Glutamatergic neuron (in vitro differentiated cells): ENCODE measurements around the gene COX19. TPM values are rescaled to one million over a fixed set of nuclear protein-coding genes. Genes with fewer than 3 reads are reported as not detected.
"Not testable (repeated sequence)": the region's sequence is repeated elsewhere in the genome, so short reads cannot be mapped to it uniquely, and the experiment has no call there.

Source experiments
- DNase-seq: peaks from one replicate; pipeline ENCODE4 v3.0.0; 2022
- H3K27ac Mint-ChIP-seq: one replicate; pipeline ENCODE4 v1.8.0; 2020; ENCODE audit warnings: mild to moderate bottlenecking, mixed read lengths, inconsistent platforms; ENCODE audit not compliant: unreplicated experiment
- H3K27me3 Mint-ChIP-seq: one replicate; pipeline ENCODE4 v1.8.0; 2020; ENCODE audit warnings: mild to moderate bottlenecking, moderate library complexity, mixed read lengths, inconsistent platforms; ENCODE audit not compliant: unreplicated experiment
- H3K36me3 Mint-ChIP-seq: one replicate; pipeline ENCODE4 v1.8.0; 2020; ENCODE audit warnings: mild to moderate bottlenecking, mixed read lengths, inconsistent platforms; ENCODE audit not compliant: unreplicated experiment
- H3K4me1 Mint-ChIP-seq: one replicate; pipeline ENCODE4 v1.8.0; 2020; ENCODE audit warnings: mild to moderate bottlenecking, low read depth, mixed read lengths, inconsistent platforms; ENCODE audit not compliant: unreplicated experiment
- H3K4me3 Mint-ChIP-seq: one replicate; pipeline ENCODE4 v1.8.0; 2020; ENCODE audit warnings: mild to moderate bottlenecking, mixed read lengths, inconsistent platforms; ENCODE audit not compliant: unreplicated experiment
- H3K9me3 Mint-ChIP-seq: one replicate; pipeline ENCODE4 v1.8.0; 2020; ENCODE audit warnings: mild to moderate bottlenecking, moderate library complexity, mixed read lengths, inconsistent platforms; ENCODE audit not compliant: unreplicated experiment
- total RNA-seq: library from RNA; stranded (reverse); fragmentation: NEBNext Ultra II Directional; extraction: Animal tissue kit (Norgen Biotek cat#: 25700); gene quantifications from one replicate; pipeline ENCODE4 v1.2.1, GENCODE V29; 2021; ENCODE audit not compliant: unreplicated experiment
- TF ChIP-seq, protein P1 (sequence below): fragments of 200-600 bp; sonication (generic); IDR thresholded peaks from one replicate; pipeline ENCODE4 v1.5.0; 2021; ENCODE audit not compliant: partially characterized antibody, unreplicated experiment

COX19 gene
- total RNA-seq, 1 donor from 2014 or later: 18.4 TPM

DNA sequence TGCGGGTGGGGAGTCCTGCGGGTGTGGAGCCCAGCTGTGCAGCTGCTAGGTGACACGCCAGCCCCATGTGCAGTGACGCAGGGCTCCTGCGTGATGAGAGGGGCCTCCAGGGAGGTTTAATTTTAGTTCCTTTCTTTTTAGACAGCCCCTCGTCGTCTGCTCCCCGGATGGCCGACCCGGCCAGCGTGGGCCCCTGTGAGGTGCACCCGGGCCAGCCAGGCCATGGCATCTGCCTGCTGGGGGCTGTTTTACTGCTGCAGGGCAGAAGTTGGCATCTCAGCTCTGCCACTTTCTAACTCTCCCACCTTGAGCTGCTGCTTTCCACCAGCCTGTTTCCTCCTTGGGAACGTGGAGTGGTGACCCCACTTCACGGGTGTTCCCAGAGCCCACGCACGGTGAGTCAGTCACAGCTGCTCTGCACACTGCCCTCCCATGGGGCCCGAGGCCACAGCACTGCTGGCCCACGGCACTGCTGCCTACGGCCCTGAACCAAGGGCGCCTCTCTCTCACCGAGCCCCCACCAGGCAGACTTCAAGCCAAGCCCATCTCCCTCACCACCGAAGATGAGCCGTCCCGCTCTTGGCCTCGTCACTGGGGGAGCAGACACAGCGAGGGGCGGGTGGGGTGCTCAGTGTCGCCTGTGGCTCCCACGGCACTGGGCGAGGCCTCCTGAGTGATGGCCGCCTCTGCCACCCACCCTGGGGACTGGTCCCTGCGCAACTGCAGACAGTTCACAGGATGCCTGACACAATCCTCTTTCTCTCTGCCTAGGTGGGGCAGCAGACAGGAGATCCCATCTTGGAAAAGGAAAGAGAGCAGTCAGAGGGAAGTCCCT lies 28.9 kb upstream of the COX19 start:
- peak; percentile 35 for DNase-seq
- Mint-ChIP-seq H3K27me3 (peaks cover 13% of the 10 kb centered on the region), H3K4me3 (no peak overlapping the region), H3K4me1 (peaks cover 11% of the 10 kb centered on the region), H3K9me3 (peaks cover 2% of the 10 kb centered on the region), H3K36me3 (peaks cover 4% of the 10 kb centered on the region), H3K27ac (peak overlapping the region; percentile 87)
- TF ChIP-seq, protein P1, sequence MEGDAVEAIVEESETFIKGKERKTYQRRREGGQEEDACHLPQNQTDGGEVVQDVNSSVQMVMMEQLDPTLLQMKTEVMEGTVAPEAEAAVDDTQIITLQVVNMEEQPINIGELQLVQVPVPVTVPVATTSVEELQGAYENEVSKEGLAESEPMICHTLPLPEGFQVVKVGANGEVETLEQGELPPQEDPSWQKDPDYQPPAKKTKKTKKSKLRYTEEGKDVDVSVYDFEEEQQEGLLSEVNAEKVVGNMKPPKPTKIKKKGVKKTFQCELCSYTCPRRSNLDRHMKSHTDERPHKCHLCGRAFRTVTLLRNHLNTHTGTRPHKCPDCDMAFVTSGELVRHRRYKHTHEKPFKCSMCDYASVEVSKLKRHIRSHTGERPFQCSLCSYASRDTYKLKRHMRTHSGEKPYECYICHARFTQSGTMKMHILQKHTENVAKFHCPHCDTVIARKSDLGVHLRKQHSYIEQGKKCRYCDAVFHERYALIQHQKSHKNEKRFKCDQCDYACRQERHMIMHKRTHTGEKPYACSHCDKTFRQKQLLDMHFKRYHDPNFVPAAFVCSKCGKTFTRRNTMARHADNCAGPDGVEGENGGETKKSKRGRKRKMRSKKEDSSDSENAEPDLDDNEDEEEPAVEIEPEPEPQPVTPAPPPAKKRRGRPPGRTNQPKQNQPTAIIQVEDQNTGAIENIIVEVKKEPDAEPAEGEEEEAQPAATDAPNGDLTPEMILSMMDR: no peak

DNA sequence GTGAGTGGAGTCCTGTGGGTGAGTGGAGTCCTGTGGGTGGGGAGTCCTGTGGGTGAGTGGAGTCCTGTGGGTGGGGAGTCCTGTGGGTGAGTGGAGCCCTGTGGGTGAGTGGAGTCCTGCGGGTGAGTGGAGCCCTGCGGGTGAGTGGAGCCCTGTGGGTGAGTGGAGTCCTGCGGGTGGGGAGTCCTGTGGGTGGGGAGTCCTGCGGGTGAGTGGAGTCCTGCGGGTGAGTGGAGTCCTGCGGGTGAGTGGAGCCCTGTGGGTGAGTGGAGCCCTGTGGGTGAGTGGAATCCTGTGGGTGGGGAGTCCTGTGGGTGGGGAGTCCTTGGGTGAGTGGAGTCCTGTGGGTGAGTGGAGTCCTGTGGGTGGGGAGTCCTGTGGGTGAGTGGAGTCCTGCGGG lies 27.1 kb upstream of the COX19 start:
- not testable (repeated sequence) for H3K27ac Mint-ChIP-seq, H3K9me3 Mint-ChIP-seq
- H3K27me3 Mint-ChIP-seq: peaks cover 11% of the 10 kb centered on the region

GRCh38 chr7:1002026-1002425 lies 26.7 kb upstream of the COX19 start:
- DNase-seq, H3K9me3 Mint-ChIP-seq, H3K4me3 Mint-ChIP-seq, H3K36me3 Mint-ChIP-seq, H3K27ac Mint-ChIP-seq: not testable (repeated sequence)
- Mint-ChIP-seq H3K4me1 (peaks cover 16% of the 10 kb centered on the region), H3K27me3 (peaks cover 11% of the 10 kb centered on the region)

More for the DNA sequence above, 27.1 kb upstream of the COX19 start:
- peaks cover 16% of the 10 kb centered on the region for H3K4me1 Mint-ChIP-seq
- H3K36me3 Mint-ChIP-seq, H3K4me3 Mint-ChIP-seq, DNase-seq: not testable (repeated sequence)

DNA sequence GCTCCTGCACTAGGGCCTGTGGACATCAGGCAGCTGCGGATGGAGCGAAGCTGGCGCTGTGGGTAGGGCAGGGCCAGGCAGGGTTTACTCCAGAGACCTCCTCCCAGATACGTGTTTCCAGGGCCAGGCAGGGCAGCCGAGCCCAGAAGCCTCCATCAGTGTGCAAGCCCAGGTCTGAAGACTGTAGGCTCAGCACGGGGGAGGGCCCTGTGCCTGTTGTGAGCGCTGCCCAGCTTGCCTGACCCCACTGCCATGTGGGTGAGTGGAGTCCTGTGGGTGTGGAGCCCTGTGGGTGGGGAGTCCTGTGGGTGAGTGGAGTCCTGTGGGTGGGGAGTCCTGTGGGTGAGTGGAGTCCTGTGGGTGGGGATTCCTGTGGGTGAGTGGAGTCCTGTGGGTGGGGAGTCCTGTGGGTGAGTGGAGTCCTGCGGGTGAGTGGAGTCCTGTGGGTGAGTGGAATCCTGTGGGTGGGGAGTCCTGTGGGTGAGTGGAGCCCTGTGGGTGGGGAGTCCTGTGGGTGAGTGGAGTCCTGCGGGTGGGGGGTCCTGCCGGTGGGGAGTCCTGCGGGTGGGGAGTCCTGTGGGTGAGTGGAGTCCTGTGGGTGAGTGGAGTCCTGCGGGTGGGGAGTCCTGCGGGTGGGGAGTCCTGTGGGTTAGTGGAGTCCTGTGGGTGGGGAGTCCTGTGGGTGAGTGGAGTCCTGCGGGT lies 25.9 kb upstream of the COX19 start:
- peaks cover 16% of the 10 kb centered on the region for H3K4me1 Mint-ChIP-seq
- peak; percentile 78 for DNase-seq
- H3K9me3 Mint-ChIP-seq, H3K4me3 Mint-ChIP-seq, H3K36me3 Mint-ChIP-seq: not testable (repeated sequence)
- peak overlapping the region; percentile 55 for H3K27ac Mint-ChIP-seq
- H3K27me3 Mint-ChIP-seq: peaks cover 11% of the 10 kb centered on the region

- TF ChIP-seq, protein P1: no peak
- H3K36me3 Mint-ChIP-seq: no peaks in the 10 kb centered on the region
- DNase-seq: peak; percentile 37
- peak overlapping the region; percentile 59 for H3K27ac Mint-ChIP-seq
- peaks cover 5% of the 10 kb centered on the region for H3K9me3 Mint-ChIP-seq
- peaks cover 12% of the 10 kb centered on the region for H3K4me1 Mint-ChIP-seq
- peak overlapping the region; percentile 34 for H3K4me3 Mint-ChIP-seq
- peaks cover 9% of the 10 kb centered on the region for H3K27me3 Mint-ChIP-seq
These were observed 24.9 kb upstream of the COX19 start for GRCh38 chr7:999941-1000935.
